Psoas muscle (tissue), 8 donors: ENCODE measurements around the gene SPG21. TPM values are rescaled to one million over a fixed set of nuclear protein-coding genes. Genes with fewer than 3 reads are reported as not detected.

Experiments
- ATAC-seq, 4 donors: fragments of 200-7000 bp; cut with Tn5 transposase; one replicate each; pipeline ENCODE4 v1.9.1; 2020; ENCODE audit warnings: moderate library complexity in 3 of 4, mild to moderate bottlenecking in 2 of 4
- DNase-seq, 2 donors: peaks; one replicate each; pipeline ENCODE4 v3.0.0-alpha.2; 2020
- H3K27ac ChIP-seq: fragments of 200-600 bp; one replicate; pipeline ENCODE4 v1.8.0; 2022
- H3K27me3 ChIP-seq, 3 donors: fragments of 200-600 bp in 1 of 3; one replicate each; pipeline versions ENCODE4 v1.6.1 to v1.8.0; 2013 to 2022; ENCODE audit warnings: low read length in 2 of 3, mild to moderate bottlenecking in 2 of 3, moderate library complexity in 1 of 3; ENCODE audit not compliant: insufficient read depth in 3 of 3
- H3K36me3 ChIP-seq, 2 donors: fragments of 200-600 bp in 1 of 2; one replicate each; pipeline versions ENCODE4 v1.6.1 to v1.8.0; 2013 to 2022; ENCODE audit warnings: low read depth in 1 of 2, mild to moderate bottlenecking in 1 of 2, moderate library complexity in 1 of 2; ENCODE audit not compliant: insufficient read depth in 1 of 2
- H3K4me1 ChIP-seq: fragments of 200-600 bp; one replicate; pipeline ENCODE4 v1.8.0; 2022
- H3K4me3 ChIP-seq: fragments of 200-600 bp; one replicate; pipeline ENCODE4 v1.8.0; 2022; ENCODE audit warnings: mild to moderate bottlenecking
- H3K9me3 ChIP-seq: fragments of 200-600 bp; one replicate; pipeline ENCODE4 v1.8.0; 2022
- CTCF ChIP-seq: fragments of 200-600 bp; IDR thresholded peaks from one replicate; pipeline ENCODE4 v1.8.0; 2022; ENCODE audit warnings: antibody characterized with exemption
- WGBS, 3 donors: extraction: QIAGEN DNeasy Blood & Tissue Kit; methylation state at CpG; one replicate each; pipeline versions ENCODE4 v1.1.6 to v1.1.7; 2013; 5-methylcytosine and 5-hydroxymethylcytosine counted together
- intact Hi-C, 2 donors: fragments of 100-400 bp; cut with DNase I; formaldehyde crosslinking; loops; one replicate each; pipeline versions ENCODE4 v1.11.0 to v1.14.2; 2022
- polyA plus RNA-seq, 3 donors: library from polyadenylated mRNA; stranded (reverse); fragments of 200-250 nt; gene quantifications; one replicate each; pipeline ENCODE4 v1.2.3, GENCODE V29; 2013
- total RNA-seq, 4 donors: library from RNA; stranded (reverse); fragmentation: NEBNext Ultra II Directional in 2 of 4; extraction: Animal tissue kit (Norgen Biotek cat#: 25700) in 2 of 4; gene quantifications; one replicate each; pipeline versions ENCODE4 v1.2.1 to v1.2.4, GENCODE V29; 2021 to 2023
- donor health status: healthy with polysubstance abuse.
- donor health status: DM: no; HTN: no; CAD: no; lungs with moderate emphysema.
- donor health status: Bipolar disorder and iron deficiency.
- donor health status: healthy.
- donor health status: DM: yes; HTN: yes; CAD: no.
- donor health status: DM: no; HTN: no; CAD: no.
- donor health status: DM: no; HTN: no; CAD: no.
- donor health status: DM: yes; HTN: yes; CAD: no.

SPG21 gene
- total and polyA plus RNA-seq, 7 donors, result 38.6 to 106 (median 58.4) TPM

- no peak overlapping the region for H3K27ac ChIP-seq
- no peaks in the 10 kb centered on the region for H3K4me1 ChIP-seq
- TF ChIP-seq CTCF, result no peak
- ATAC-seq, result no peak
- H3K4me3 ChIP-seq, result no peak overlapping the region
- H3K27me3 ChIP-seq, result no peaks in the 10 kb centered on the region
- DNase-seq, result no peak
- intact Hi-C loops, result no loop called here
- no peaks in the 10 kb centered on the region for H3K36me3 ChIP-seq
- no peaks in the 10 kb centered on the region for H3K9me3 ChIP-seq
- 65 to 78% (median 77%) methylated on average over 11 of the region's 11 CpGs for WGBS, 3 donors
These were observed 58.8 kb downstream of the SPG21 start for GRCh38 chr15:64930778-64931371.

- ATAC-seq (no peak), DNase-seq (no peak)
- Histone ChIP-seq H3K4me3 (no peak overlapping the region), H3K9me3 (no peaks in the 10 kb centered on the region), H3K4me1 (no peaks in the 10 kb centered on the region), H3K36me3 (no peaks in the 10 kb centered on the region), H3K27me3 (no peaks in the 10 kb centered on the region), H3K27ac (no peak overlapping the region)
- TF ChIP-seq CTCF, result no peak
- intact Hi-C loops, result no loop called here
- WGBS, 3 donors, result 85 to 92% (median 89%) methylated on average over 10 of the region's 10 CpGs
These were observed 59.6 kb downstream of the SPG21 start for GRCh38 chr15:64930019-64930652.

GRCh38 chr15:64928626-64929220 lies 61.0 kb downstream of the SPG21 start:
- no peaks in the 10 kb centered on the region for H3K27me3 ChIP-seq
- no peak overlapping the region for H3K4me3 ChIP-seq
- no peaks in the 10 kb centered on the region for H3K4me1 ChIP-seq
- no peaks in the 10 kb centered on the region for H3K36me3 ChIP-seq
- no peak for TF ChIP-seq CTCF
- H3K27ac ChIP-seq, result no peak overlapping the region
- intact Hi-C loops, result no loop called here
- DNase-seq (no peak), ATAC-seq (no peak)
- WGBS, 3 donors, result 60 to 77% (median 66%) methylated on average over 10 of the region's 10 CpGs
- no peaks in the 10 kb centered on the region for H3K9me3 ChIP-seq

GRCh38 chr15:64926661-64927060 lies 63.1 kb downstream of the SPG21 start:
- WGBS, 3 donors, result 82 to 86% (median 86%) methylated on average over 8 of the region's 8 CpGs
- no peaks in the 10 kb centered on the region for H3K4me1 ChIP-seq
- DNase-seq (no peak), ATAC-seq (no peak)
- no peaks in the 10 kb centered on the region for H3K36me3 ChIP-seq
- TF ChIP-seq CTCF, result no peak
- no peaks in the 10 kb centered on the region for H3K27me3 ChIP-seq
- intact Hi-C loops, result no loop called here
- H3K9me3 ChIP-seq, result no peaks in the 10 kb centered on the region
- no peak overlapping the region for H3K4me3 ChIP-seq
- H3K27ac ChIP-seq, result no peak overlapping the region
